22Rv1 (cell line): Measurements from ENCODE around the gene CAMK2G.
"Not testable (repeated sequence)": the region's sequence is repeated elsewhere in the genome, so short reads cannot be mapped to it uniquely, and the experiment has no call there.

ENCODE experiments used
- H3K27ac ChIP-seq: fragments of 450-650 bp; 2 replicates; pipeline ENCODE4 v1.5.1; 2017
- ZFX ChIP-seq: fragments of 450-650 bp; IDR thresholded peaks from 2 replicates; pipeline ENCODE4 v1.6.1; 2017; ENCODE audit warnings: antibody characterized with exemption, borderline replicate concordance
- TF ChIP-seq, protein P1 (sequence below): fragments of 450-650 bp; IDR thresholded peaks from 2 replicates; pipeline ENCODE4 v1.5.1; 2017; ENCODE audit warnings: mild to moderate bottlenecking

Gene CAMK2G

DNA sequence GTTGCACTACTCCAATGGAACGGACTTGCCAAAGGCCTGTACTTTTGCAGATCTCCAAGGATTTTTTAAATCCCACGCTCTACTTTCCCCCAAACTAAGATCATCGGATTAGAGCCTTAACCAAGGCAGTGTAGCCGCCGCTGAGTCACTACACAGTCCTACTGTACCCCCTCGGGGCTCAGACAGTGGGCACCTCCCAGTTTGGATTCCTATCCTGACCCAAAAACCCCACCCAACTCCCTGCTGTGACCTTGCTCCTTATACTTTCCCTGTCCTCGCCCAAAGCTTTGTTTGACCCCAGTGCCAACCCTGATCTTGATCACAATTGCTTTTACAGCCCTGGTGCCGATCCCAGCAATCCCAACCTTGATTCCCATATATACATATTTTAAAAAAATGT, 19.1 kb upstream of the CAMK2G start:
- no peak overlapping the region for H3K27ac ChIP-seq

GRCh38 chr10:73892310-73893030, 18.1 kb upstream of the CAMK2G start:
- no peak for TF ChIP-seq ZFX
- TF ChIP-seq, protein P1, sequence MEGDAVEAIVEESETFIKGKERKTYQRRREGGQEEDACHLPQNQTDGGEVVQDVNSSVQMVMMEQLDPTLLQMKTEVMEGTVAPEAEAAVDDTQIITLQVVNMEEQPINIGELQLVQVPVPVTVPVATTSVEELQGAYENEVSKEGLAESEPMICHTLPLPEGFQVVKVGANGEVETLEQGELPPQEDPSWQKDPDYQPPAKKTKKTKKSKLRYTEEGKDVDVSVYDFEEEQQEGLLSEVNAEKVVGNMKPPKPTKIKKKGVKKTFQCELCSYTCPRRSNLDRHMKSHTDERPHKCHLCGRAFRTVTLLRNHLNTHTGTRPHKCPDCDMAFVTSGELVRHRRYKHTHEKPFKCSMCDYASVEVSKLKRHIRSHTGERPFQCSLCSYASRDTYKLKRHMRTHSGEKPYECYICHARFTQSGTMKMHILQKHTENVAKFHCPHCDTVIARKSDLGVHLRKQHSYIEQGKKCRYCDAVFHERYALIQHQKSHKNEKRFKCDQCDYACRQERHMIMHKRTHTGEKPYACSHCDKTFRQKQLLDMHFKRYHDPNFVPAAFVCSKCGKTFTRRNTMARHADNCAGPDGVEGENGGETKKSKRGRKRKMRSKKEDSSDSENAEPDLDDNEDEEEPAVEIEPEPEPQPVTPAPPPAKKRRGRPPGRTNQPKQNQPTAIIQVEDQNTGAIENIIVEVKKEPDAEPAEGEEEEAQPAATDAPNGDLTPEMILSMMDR = no peak

More for the DNA sequence above, 19.1 kb upstream of the CAMK2G start:
- no peak for TF ChIP-seq ZFX
- TF ChIP-seq, protein P1 = no peak

GRCh38 chr10:73891540-73891939, 17.2 kb upstream of the CAMK2G start:
- TF ChIP-seq, protein P1 = no peak
- no peak for TF ChIP-seq ZFX
- no peak overlapping the region for H3K27ac ChIP-seq

More at GRCh38 chr10:73892310-73893030, 18.1 kb upstream of the CAMK2G start:
- H3K27ac ChIP-seq = no peak overlapping the region

GRCh38 chr10:73890830-73891229, 16.5 kb upstream of the CAMK2G start:
- H3K27ac ChIP-seq = not testable (repeated sequence)

DNA sequence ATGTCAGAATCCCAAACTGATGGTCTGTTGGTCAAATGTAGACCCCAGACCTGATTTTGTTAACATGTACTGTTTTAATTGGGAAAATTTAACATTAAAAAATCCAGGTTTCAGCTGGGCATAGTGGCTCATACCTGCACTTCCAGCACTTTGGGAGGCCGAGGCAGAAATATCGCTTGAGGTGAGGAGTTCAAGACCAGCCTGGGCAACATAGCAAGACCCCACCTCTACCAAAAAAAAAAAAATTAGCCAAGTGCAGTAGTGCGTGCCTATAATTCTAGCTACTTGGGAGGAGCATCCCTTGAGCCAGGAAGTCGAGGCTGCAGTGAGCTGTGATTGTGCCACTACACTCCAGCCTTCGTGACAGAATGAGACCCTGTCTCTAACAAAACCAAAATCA, 15.9 kb upstream of the CAMK2G start:
- TF ChIP-seq, protein P1 = no peak
- no peak for TF ChIP-seq ZFX
- H3K27ac ChIP-seq = no peak overlapping the region

GRCh38 chr10:73889416-73889815, 15.1 kb upstream of the CAMK2G start:
- H3K27ac ChIP-seq = not testable (repeated sequence)

- TF ChIP-seq, protein P1 = no peak
- no peak for TF ChIP-seq ZFX
- H3K27ac ChIP-seq = no peak overlapping the region
These were observed 14.7 kb upstream of the CAMK2G start for GRCh38 chr10:73889014-73889413.

DNA sequence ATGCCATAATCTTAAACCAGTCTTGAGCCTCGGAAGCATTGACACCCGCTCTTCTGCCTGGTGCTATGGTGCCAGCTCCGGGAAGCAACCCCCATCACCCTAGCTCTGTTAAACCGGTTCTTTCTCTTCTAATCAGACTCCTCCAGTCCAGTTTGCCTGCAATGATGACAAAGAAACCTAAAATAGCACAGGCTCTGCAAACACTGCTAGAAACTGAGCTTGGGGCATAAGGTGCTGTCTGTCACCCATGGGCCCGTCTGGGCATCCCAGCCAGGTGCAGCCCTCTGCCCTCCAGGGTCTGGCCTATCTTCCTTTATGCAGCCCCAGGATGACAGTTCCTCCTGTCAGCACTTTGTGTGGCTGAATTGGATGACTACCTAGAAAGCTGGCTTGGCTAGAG, 14.2 kb upstream of the CAMK2G start:
- TF ChIP-seq, protein P1 = no peak
- no peak for TF ChIP-seq ZFX
- H3K27ac ChIP-seq = no peak overlapping the region
